B cell (primary cell): Measurements from ENCODE around the gene UBD. TPM values are rescaled to one million over a fixed set of nuclear protein-coding genes. Genes with fewer than 3 reads are reported as not detected.

Experiments used
- ATAC-seq: fragments of 200-7000 bp; cut with Tn5 transposase; one replicate; pipeline ENCODE4 v1.10.0; 2021; ENCODE audit warnings: low read depth, mild to moderate bottlenecking, moderate number of reproducible peaks, moderate library complexity
- CTCF ChIA-PET: fragments of 350-600 bp; sonication (Branson Sonifier 250); formaldehyde crosslinking; loops from one replicate; lab custom pipeline; 2021; ENCODE audit warnings: antibody characterized with exemption, inconsistent platforms; lab: Charles Lee
- POLR2A ChIA-PET: fragments of 350-600 bp; sonication (Branson Sonifier 250); formaldehyde crosslinking; loops from one replicate; lab custom pipeline; 2021; ENCODE audit warnings: antibody characterized with exemption; lab: Charles Lee
- DNase-seq: peaks from one replicate; pipeline ENCODE4 v3.0.0; 2013
- H2AFZ ChIP-seq: 2 replicates; pipeline ENCODE4 v1.6.1; 2012; ENCODE audit warnings: mild to moderate bottlenecking, low read depth, low read length; ENCODE audit not compliant: insufficient read depth, poor library complexity, severe bottlenecking
- H3K27ac ChIP-seq, 2 donors: 1 replicate in 1 of 2; 2 replicates in 1 of 2; pipeline ENCODE4 v1.5.1; 2012 to 2013; ENCODE audit warnings: low read length in 2 of 2, mild to moderate bottlenecking in 2 of 2, moderate library complexity in 1 of 2
- H3K27me3 ChIP-seq, 4 experiments: fragments of 200-600 bp in 1 of 4; sonication (generic) in 1 of 4; replicated peaks in 1 of 4; 1 replicate in 2 of 4; 2 replicates in 2 of 4; pipeline versions ENCODE4 v1.6.1 to v1.7.0; 2013 to 2016; ENCODE audit warnings: low read length in 3 of 4, mild to moderate bottlenecking in 2 of 4, mixed read lengths in 1 of 4, moderate library complexity in 1 of 4; ENCODE audit not compliant: insufficient read depth in 4 of 4, control insufficient read depth in 3 of 4; ENCODE audit errors: control extremely low read depth in 1 of 4
- H3K36me3 ChIP-seq, 2 experiments: replicated peaks in 1 of 2; 1 replicate in 1 of 2; 2 replicates in 1 of 2; pipeline versions ENCODE4 v1.6.1 to v1.7.1; 2013; ENCODE audit warnings: low read length in 1 of 2; ENCODE audit not compliant: insufficient read depth in 2 of 2, control insufficient read depth in 1 of 2; ENCODE audit errors: control extremely low read depth in 1 of 2, extremely low read depth in 1 of 2
- H3K4me1 ChIP-seq, 2 donors: fragments of 200-600 bp in 1 of 2; sonication (generic) in 1 of 2; 1 replicate in 1 of 2; 2 replicates in 1 of 2; pipeline versions ENCODE4 v1.5.1 to v1.6.1; 2013 to 2017; ENCODE audit warnings: low read length in 2 of 2; ENCODE audit not compliant: control insufficient read depth in 2 of 2, insufficient read depth in 2 of 2
- H3K4me2 ChIP-seq: replicated peaks from 2 replicates; pipeline ENCODE3; 2012; ENCODE audit warnings: mild to moderate bottlenecking, low read depth, low read length; ENCODE audit not compliant: poor library complexity, severe bottlenecking
- H3K4me3 ChIP-seq, 5 experiments: fragments of 200-600 bp in 1 of 5; sonication (generic) in 1 of 5; 1 replicate in 3 of 5; 2 replicates in 2 of 5; pipeline versions ENCODE4 v1.5.1 to v1.7.0; 2011 to 2016; ENCODE audit warnings: low read length in 4 of 5, mild to moderate bottlenecking in 4 of 5, low read depth in 2 of 5, control low read depth in 1 of 5, moderate library complexity in 1 of 5; ENCODE audit not compliant: insufficient read depth in 1 of 5; ENCODE audit errors: control extremely low read depth in 1 of 5, extremely low read depth in 1 of 5
- H3K79me2 ChIP-seq: fragments of 200-600 bp; sonication (generic); one replicate; pipeline ENCODE4 v1.6.0; 2016; ENCODE audit warnings: low read length; ENCODE audit not compliant: control insufficient read depth, insufficient read depth
- H3K9ac ChIP-seq: fragments of 200-600 bp; sonication (generic); 2 replicates; pipeline ENCODE4 v1.6.1; 2017; ENCODE audit warnings: mild to moderate bottlenecking, low read length, moderate library complexity
- H3K9me3 ChIP-seq, 3 donors: one replicate each; pipeline versions ENCODE4 v1.6.1 to v1.7.1; 2013; ENCODE audit warnings: low read length in 2 of 3; ENCODE audit not compliant: control insufficient read depth in 2 of 3, insufficient read depth in 1 of 3; ENCODE audit errors: control extremely low read depth in 1 of 3
- H4K20me1 ChIP-seq: 2 replicates; pipeline ENCODE4 v1.6.0; 2012; ENCODE audit warnings: mild to moderate bottlenecking, low read length; ENCODE audit not compliant: insufficient read depth, control insufficient read depth, poor library complexity, severe bottlenecking
- H3K27ac Mint-ChIP-seq: one replicate; pipeline ENCODE4 v1.8.0; 2021; ENCODE audit warnings: mixed read lengths
- H3K27me3 Mint-ChIP-seq: one replicate; pipeline ENCODE4 v1.8.0; 2021; ENCODE audit warnings: mixed read lengths
- H3K4me1 Mint-ChIP-seq: one replicate; pipeline ENCODE4 v1.8.0; 2021; ENCODE audit warnings: mixed read lengths
- H3K4me3 Mint-ChIP-seq: one replicate; pipeline ENCODE4 v1.8.0; 2021; ENCODE audit warnings: mixed read lengths
- H3K9me3 Mint-ChIP-seq: one replicate; pipeline ENCODE4 v1.8.0; 2022; ENCODE audit warnings: mixed read lengths; ENCODE audit not compliant: insufficient read depth
- EZH2 ChIP-seq: IDR thresholded peaks from 2 replicates; pipeline ENCODE4 v1.6.1; 2012; ENCODE audit warnings: borderline replicate concordance, low read depth, mild to moderate bottlenecking, moderate library complexity, low read length; ENCODE audit not compliant: insufficient read depth, poor library complexity, severe bottlenecking
- WGBS: methylation state at CpG from one replicate; pipeline ENCODE4 v1.1.5; 2013; ENCODE audit warnings: missing lambda C conversion rate; ENCODE audit not compliant: insufficient coverage; 5-methylcytosine and 5-hydroxymethylcytosine counted together
- intact Hi-C: fragments of 100-400 bp; cut with micrococcal nuclease; formaldehyde crosslinking; loops from one replicate; pipeline ENCODE4 v1.10.0; 2022
- polyA plus RNA-seq: library from polyadenylated mRNA; depleted of rRNA; stranded (reverse); fragments of >200 nt; gene quantifications from 2 replicates; pipeline ENCODE4 v1.2.3, GENCODE V29; 2012
- total RNA-seq, 2 donors: library from RNA; stranded (reverse); fragments of 120-200 nt in 1 of 2; gene quantifications; 1 replicate in 1 of 2; 2 replicates in 1 of 2; pipeline versions ENCODE4 v1.2.3 to v1.2.4, GENCODE V29; 2013 to 2022
- TF ChIP-seq, protein P1 (sequence below): fragments of 200-600 bp; IDR thresholded peaks from one replicate; pipeline ENCODE4 v1.8.0; 2022; ENCODE audit warnings: antibody characterized with exemption, mild to moderate bottlenecking

The UBD gene
- total and polyA plus RNA-seq, 2 donors (not counting 1 experiment from before 2014, with no cell fraction given): not detected

DNA sequence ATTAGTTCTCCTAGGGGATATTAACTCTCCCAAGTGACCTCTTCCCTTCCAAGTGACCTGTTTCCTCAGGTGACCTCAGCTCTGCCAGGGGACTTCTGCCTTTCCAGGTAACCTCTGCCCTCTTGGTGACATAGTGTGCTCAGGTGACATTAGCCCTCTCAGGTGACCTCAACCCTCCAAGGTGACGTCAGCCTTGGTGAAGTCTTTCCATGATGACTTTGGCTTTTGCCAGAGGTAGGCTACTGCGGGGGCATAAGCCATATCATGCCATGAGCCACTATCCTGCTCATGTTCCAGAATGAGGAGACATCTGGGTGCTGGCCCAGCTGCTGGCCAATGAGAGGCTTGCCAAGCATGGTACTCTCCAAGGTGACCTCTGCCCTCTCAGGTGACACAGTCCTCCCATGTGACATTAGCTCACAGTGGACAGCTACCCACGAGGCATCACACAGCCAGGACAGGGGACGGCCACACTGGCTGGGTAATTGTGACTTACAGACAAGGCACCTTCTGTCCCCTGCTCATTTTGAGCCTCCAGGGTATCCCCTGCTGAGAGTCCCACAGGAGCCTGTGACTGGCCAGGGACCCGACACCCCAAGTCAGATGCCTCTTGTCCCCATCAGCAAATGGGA lies 31.1 kb downstream of the UBD start:
- ChIA-PET POLR2A (no interaction called here), CTCF (no interaction called here)
- peaks cover 35% of the 10 kb centered on the region for H3K27me3 Mint-ChIP-seq
- H3K27ac Mint-ChIP-seq: no peak overlapping the region
- intact Hi-C loops: no loop called here
- ATAC-seq: no peak
- WGBS: 66% methylated on average over 5 of the region's 5 CpGs
- no peak overlapping the region for H3K27ac ChIP-seq
- H3K4me3 Mint-ChIP-seq: no peak overlapping the region
- no peaks in the 10 kb centered on the region for H4K20me1 ChIP-seq
- H3K4me1 ChIP-seq: no peaks in the 10 kb centered on the region
- no peaks in the 10 kb centered on the region for H3K9me3 ChIP-seq
- no peak overlapping the region for H3K4me2 ChIP-seq
- no peak overlapping the region for H3K9ac ChIP-seq
- no peaks in the 10 kb centered on the region for H3K4me1 Mint-ChIP-seq
- no peak overlapping the region for H3K4me3 ChIP-seq
- no peaks in the 10 kb centered on the region for H3K9me3 Mint-ChIP-seq
- H2AFZ ChIP-seq: no peak overlapping the region
- H3K27me3 ChIP-seq: peaks cover 0 to 8% (median 3%) of the 10 kb centered on the region in 4 experiments
- no peaks in the 10 kb centered on the region for H3K36me3 ChIP-seq
- DNase-seq: no peak
- TF ChIP-seq, protein P1, sequence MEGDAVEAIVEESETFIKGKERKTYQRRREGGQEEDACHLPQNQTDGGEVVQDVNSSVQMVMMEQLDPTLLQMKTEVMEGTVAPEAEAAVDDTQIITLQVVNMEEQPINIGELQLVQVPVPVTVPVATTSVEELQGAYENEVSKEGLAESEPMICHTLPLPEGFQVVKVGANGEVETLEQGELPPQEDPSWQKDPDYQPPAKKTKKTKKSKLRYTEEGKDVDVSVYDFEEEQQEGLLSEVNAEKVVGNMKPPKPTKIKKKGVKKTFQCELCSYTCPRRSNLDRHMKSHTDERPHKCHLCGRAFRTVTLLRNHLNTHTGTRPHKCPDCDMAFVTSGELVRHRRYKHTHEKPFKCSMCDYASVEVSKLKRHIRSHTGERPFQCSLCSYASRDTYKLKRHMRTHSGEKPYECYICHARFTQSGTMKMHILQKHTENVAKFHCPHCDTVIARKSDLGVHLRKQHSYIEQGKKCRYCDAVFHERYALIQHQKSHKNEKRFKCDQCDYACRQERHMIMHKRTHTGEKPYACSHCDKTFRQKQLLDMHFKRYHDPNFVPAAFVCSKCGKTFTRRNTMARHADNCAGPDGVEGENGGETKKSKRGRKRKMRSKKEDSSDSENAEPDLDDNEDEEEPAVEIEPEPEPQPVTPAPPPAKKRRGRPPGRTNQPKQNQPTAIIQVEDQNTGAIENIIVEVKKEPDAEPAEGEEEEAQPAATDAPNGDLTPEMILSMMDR: no peak
- TF ChIP-seq EZH2: no peak
- no peaks in the 10 kb centered on the region for H3K79me2 ChIP-seq

DNA sequence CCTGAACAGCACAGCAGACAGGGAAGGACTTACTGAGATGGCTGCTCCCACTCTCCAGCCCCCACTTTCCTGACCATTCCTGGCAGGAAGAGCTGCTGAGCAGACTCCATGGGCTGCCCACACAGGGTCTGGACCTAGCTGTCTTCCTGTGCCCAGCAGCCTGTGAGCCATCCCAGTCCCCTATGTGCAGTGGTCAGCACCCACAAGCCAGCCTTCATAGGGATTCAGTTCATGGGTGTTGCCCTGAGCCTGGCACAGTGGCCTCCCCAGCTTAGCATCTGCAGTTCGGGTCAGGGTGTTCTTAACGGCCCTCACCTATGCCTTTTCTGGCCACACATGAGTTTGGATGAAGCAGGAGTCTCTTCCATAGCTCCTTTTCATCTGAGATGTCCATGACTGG lies 32.0 kb downstream of the UBD start:
- Histone ChIP-seq H3K79me2 (no peaks in the 10 kb centered on the region), H3K4me3 (no peak overlapping the region), H4K20me1 (no peaks in the 10 kb centered on the region), H3K9me3 (no peaks in the 10 kb centered on the region), H3K36me3 (no peaks in the 10 kb centered on the region), H2AFZ (no peak overlapping the region), H3K27ac (no peak overlapping the region), H3K27me3 (peaks cover 0 to 8% (median 3%) of the 10 kb centered on the region in 4 experiments), H3K4me2 (no peak overlapping the region), H3K4me1 (no peaks in the 10 kb centered on the region), H3K9ac (no peak overlapping the region)
- DNase-seq (no peak), ATAC-seq (no peak)
- H3K27me3 Mint-ChIP-seq: peaks cover 35% of the 10 kb centered on the region
- no peaks in the 10 kb centered on the region for H3K9me3 Mint-ChIP-seq
- POLR2A ChIA-PET: no interaction called here
- H3K27ac Mint-ChIP-seq: no peak overlapping the region
- no peak overlapping the region for H3K4me3 Mint-ChIP-seq
- intact Hi-C loops: no loop called here
- H3K4me1 Mint-ChIP-seq: no peaks in the 10 kb centered on the region
- TF ChIP-seq, protein P1: no peak
- TF ChIP-seq EZH2: no peak
- WGBS: 61% methylated on average over 2 of the region's 2 CpGs
- CTCF ChIA-PET: no interaction called here
